Measurements from ENCODE around the gene SS18L1. TPM values are rescaled to one million over a fixed set of nuclear protein-coding genes. Genes with fewer than 3 reads are reported as not detected.

The SS18L1 gene
- polyA plus RNA-seq, 1 of the 3 experiments (the other 2 are of a cell fraction): 10.7 TPM

DNA sequence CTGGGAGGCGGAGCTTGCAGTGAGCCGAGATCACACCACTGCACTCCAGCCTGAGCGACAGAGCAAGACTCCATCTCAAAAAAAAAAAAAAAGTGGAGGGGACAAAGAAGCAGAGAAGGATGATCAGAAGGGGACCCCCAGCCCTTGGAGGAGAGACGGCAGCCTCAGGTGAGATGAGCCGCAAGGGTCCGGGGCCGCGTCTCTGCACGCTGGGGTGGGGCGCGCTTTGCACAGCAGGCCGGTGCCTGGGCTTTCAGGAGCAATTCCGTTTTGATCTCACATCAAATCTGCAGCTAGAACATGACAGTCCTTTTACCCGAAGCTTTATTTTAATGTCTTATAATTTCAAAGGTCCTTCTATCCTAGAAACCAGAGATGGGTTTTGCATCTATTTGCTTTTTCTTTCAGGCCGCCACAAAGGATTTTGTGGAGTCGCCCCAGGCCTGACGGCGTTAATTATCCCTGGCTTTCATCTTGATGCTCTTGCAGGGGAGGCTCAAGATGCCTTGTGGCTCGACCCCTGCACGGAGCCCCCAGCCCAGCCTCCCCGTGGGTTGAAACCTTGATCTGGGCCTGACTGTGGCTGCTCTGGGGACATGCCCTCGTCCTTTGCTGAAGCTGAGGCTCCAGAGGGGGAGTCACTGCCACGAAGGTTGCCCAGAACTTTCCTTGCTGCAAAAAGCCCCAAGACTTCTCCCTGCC lies 59.3 kb downstream of the SS18L1 start:
- Histone ChIP-seq H3K9me3 (no peaks in the 10 kb centered on the region), H3K36me3 (replicated peaks in 1 of 2; ENCODE audit: control insufficient read depth in 1 of 2, insufficient read depth in 2 of 2, low read length in 1 of 2) (peaks cover 18 to 41% of the 10 kb centered on the region in 2 experiments), H2AFZ (ENCODE audit: low read depth) (no peak overlapping the region), H3F3A (replicated peaks; ENCODE audit: insufficient read depth) (no peaks in the 10 kb centered on the region), H4K20me1 (ENCODE audit: insufficient read depth) (no peaks in the 10 kb centered on the region), H3K4me2 (no peak overlapping the region), H3K27ac (ENCODE audit: low read depth in 2 of 2, low read length in 1 of 2) (no peak overlapping the region), H3K79me2 (ENCODE audit: insufficient read depth) (no peaks in the 10 kb centered on the region), H3K4me1 (ENCODE audit: control insufficient read depth in 1 of 2, insufficient read depth in 2 of 2, low read depth in 1 of 2, low read length in 1 of 2) (no peaks in the 10 kb centered on the region; a peak in 1 of 4 replicates), H3K9me2 (no peaks in the 10 kb centered on the region), H3K4me3 (ENCODE audit: low read depth in 2 of 2, low read length in 1 of 2) (no peak overlapping the region), H3K9ac (no peak overlapping the region), H3K27me3 (ENCODE audit: insufficient read depth) (no peaks in the 10 kb centered on the region)
- 95% methylated on average over 23 of the region's 23 CpGs for WGBS (ENCODE audit: low lambda C conversion rate)
- CTCF ChIA-PET: no interaction called here
- DNase-seq: no peak
- POLR2A ChIA-PET: no interaction called here
- TF ChIP-seq JUND (IDR thresholded peaks at IDR 0.05): no peak
- no peak for TF ChIP-seq RAD21 (IDR thresholded peaks at IDR 0.05; ENCODE audit: low read length)
- no peak for TF ChIP-seq TCF12 (IDR thresholded peaks at IDR 0.05)
- TF ChIP-seq IRF3 (IDR thresholded peaks at IDR 0.05; ENCODE audit: low read depth, low read length): no peak
- TF ChIP-seq PBX3 (IDR thresholded peaks at IDR 0.05): no peak
- TF ChIP-seq TEAD4 (IDR thresholded peaks at IDR 0.05; ENCODE audit: borderline replicate concordance, insufficient read depth): no peak
- no peak for TF ChIP-seq NRF1 (IDR thresholded peaks at IDR 0.05; ENCODE audit: low read depth, low read length)
- no peak for TF ChIP-seq CTCF (IDR thresholded peaks at IDR 0.05)

- POLR2A ChIA-PET: no interaction called here
- H3K27ac ChIP-seq (ENCODE audit: low read depth in 2 of 2, low read length in 1 of 2): no peak overlapping the region
- no peaks in the 10 kb centered on the region; a peak in 2 of 4 replicates for H3K4me1 ChIP-seq (ENCODE audit: control insufficient read depth in 1 of 2, insufficient read depth in 2 of 2, low read depth in 1 of 2, low read length in 1 of 2)
- no peaks in the 10 kb centered on the region for H3F3A ChIP-seq (replicated peaks; ENCODE audit: insufficient read depth)
- no peak for DNase-seq
- H3K9me2 ChIP-seq: no peaks in the 10 kb centered on the region
- H3K27me3 ChIP-seq (ENCODE audit: insufficient read depth): no peaks in the 10 kb centered on the region
- H3K4me2 ChIP-seq: no peak overlapping the region
- WGBS (ENCODE audit: low lambda C conversion rate): 86% methylated on average over 22 of the region's 22 CpGs
- H3K9me3 ChIP-seq: no peaks in the 10 kb centered on the region
- CTCF ChIA-PET: no interaction called here
- H3K9ac ChIP-seq: no peak overlapping the region
- no peaks in the 10 kb centered on the region for H4K20me1 ChIP-seq (ENCODE audit: insufficient read depth)
- no peaks in the 10 kb centered on the region for H3K79me2 ChIP-seq (ENCODE audit: insufficient read depth)
- H3K4me3 ChIP-seq (ENCODE audit: low read depth in 2 of 2, low read length in 1 of 2): no peak overlapping the region
- no peak overlapping the region for H2AFZ ChIP-seq (ENCODE audit: low read depth)
- H3K36me3 ChIP-seq (replicated peaks in 1 of 2; ENCODE audit: control insufficient read depth in 1 of 2, insufficient read depth in 2 of 2, low read length in 1 of 2): peaks cover 13 to 34% of the 10 kb centered on the region in 2 experiments
- TF ChIP-seq GABPA (IDR thresholded peaks at IDR 0.05; ENCODE audit: low read depth) (no peak), MAX (IDR thresholded peaks at IDR 0.05; ENCODE audit: low read depth) (no peak), SMC3 (IDR thresholded peaks at IDR 0.05; ENCODE audit: low read depth, low read length) (no peak), ZBTB33 (IDR thresholded peaks at IDR 0.05; ENCODE audit: borderline replicate concordance, low read depth) (no peak), ELF1 (IDR thresholded peaks at IDR 0.05) (no peak), GATA2 (CRISPR knock-in tag; IDR thresholded peaks at IDR 0.05) (no peak), REST (IDR thresholded peaks at IDR 0.05; ENCODE audit: low read depth, low read length) (no peak), RXRA (IDR thresholded peaks at IDR 0.05; ENCODE audit: borderline replicate concordance, low read depth) (no peak), FOXM1 (IDR thresholded peaks at IDR 0.05; ENCODE audit: low read depth) (no peak), RCOR1 (IDR thresholded peaks at IDR 0.05; ENCODE audit: low read length) (no peak)
Measured at GRCh38 chr20:62203378-62204030, 59.9 kb downstream of the SS18L1 start.

All from SK-N-SH (cell line).